Muscle layer of duodenum (tissue), 2 donors: ENCODE results near the gene ARHGEF4.

Experiments used
- H3K27ac ChIP-seq: one replicate; pipeline ENCODE4 v1.7.0; 2013; ENCODE audit warnings: mild to moderate bottlenecking, low read length
- H3K27me3 ChIP-seq: one replicate; pipeline ENCODE4 v1.7.0; 2013; ENCODE audit warnings: low read depth, mild to moderate bottlenecking, control low read depth, low read length
- H3K36me3 ChIP-seq, 2 donors: one replicate each; pipeline ENCODE4 v1.7.0; 2013; ENCODE audit warnings: low read length in 2 of 2, control low read depth in 1 of 2, mild to moderate bottlenecking in 1 of 2; ENCODE audit not compliant: insufficient read depth in 2 of 2, control insufficient read depth in 1 of 2
- H3K4me1 ChIP-seq, 2 donors: one replicate each; pipeline ENCODE4 v1.7.0; 2013; ENCODE audit warnings: low read length in 2 of 2, mild to moderate bottlenecking in 2 of 2, control low read depth in 1 of 2, moderate library complexity in 1 of 2; ENCODE audit not compliant: insufficient read depth in 2 of 2, control insufficient read depth in 1 of 2
- H3K4me3 ChIP-seq, 2 donors: one replicate each; pipeline ENCODE4 v1.7.0; 2013; ENCODE audit warnings: low read length in 2 of 2, low read depth in 1 of 2, mild to moderate bottlenecking in 1 of 2
- H3K9me3 ChIP-seq, 2 donors: one replicate each; pipeline ENCODE4 v1.7.0; 2013; ENCODE audit warnings: low read length in 2 of 2, control low read depth in 1 of 2, mild to moderate bottlenecking in 1 of 2; ENCODE audit not compliant: control insufficient read depth in 1 of 2
- donor health status: healthy.

The ARHGEF4 gene

GRCh38 chr2:130882111-130882690 lies 45.5 kb downstream of the ARHGEF4 start:
- no peaks in the 10 kb centered on the region for H3K4me1 ChIP-seq
- no peak overlapping the region for H3K27ac ChIP-seq
- H3K27me3 ChIP-seq = no peaks in the 10 kb centered on the region
- no peak overlapping the region for H3K4me3 ChIP-seq
- H3K9me3 ChIP-seq = no peaks in the 10 kb centered on the region
- H3K36me3 ChIP-seq = no peaks in the 10 kb centered on the region

- Histone ChIP-seq H3K27ac (no peak overlapping the region), H3K4me1 (no peaks in the 10 kb centered on the region), H3K36me3 (no peaks in the 10 kb centered on the region), H3K4me3 (no peak overlapping the region), H3K27me3 (no peaks in the 10 kb centered on the region), H3K9me3 (no peaks in the 10 kb centered on the region)
These were observed 46.3 kb downstream of the ARHGEF4 start for GRCh38 chr2:130882991-130883390.

- H3K4me1 ChIP-seq = no peaks in the 10 kb centered on the region
- H3K27ac ChIP-seq = no peak overlapping the region
- no peaks in the 10 kb centered on the region for H3K27me3 ChIP-seq
- no peaks in the 10 kb centered on the region for H3K9me3 ChIP-seq
- no peak overlapping the region for H3K4me3 ChIP-seq
- no peaks in the 10 kb centered on the region for H3K36me3 ChIP-seq
These were observed 46.8 kb downstream of the ARHGEF4 start for GRCh38 chr2:130883496-130883895.

- Histone ChIP-seq H3K27me3 (no peaks in the 10 kb centered on the region), H3K36me3 (no peaks in the 10 kb centered on the region), H3K27ac (no peak overlapping the region), H3K4me1 (no peaks in the 10 kb centered on the region), H3K4me3 (no peak overlapping the region), H3K9me3 (no peaks in the 10 kb centered on the region)
These were observed 47.3 kb downstream of the ARHGEF4 start for GRCh38 chr2:130884013-130884412.

- H3K27me3 ChIP-seq = no peaks in the 10 kb centered on the region
- H3K4me3 ChIP-seq = no peak overlapping the region
- no peaks in the 10 kb centered on the region for H3K36me3 ChIP-seq
- H3K9me3 ChIP-seq = no peaks in the 10 kb centered on the region
- H3K4me1 ChIP-seq = no peaks in the 10 kb centered on the region
- H3K27ac ChIP-seq = no peak overlapping the region
These were observed 47.8 kb downstream of the ARHGEF4 start for GRCh38 chr2:130884503-130884902.

GRCh38 chr2:130887643-130888042 lies 50.9 kb downstream of the ARHGEF4 start:
- Histone ChIP-seq H3K4me1 (no peaks in the 10 kb centered on the region), H3K27ac (no peak overlapping the region), H3K27me3 (no peaks in the 10 kb centered on the region), H3K4me3 (no peak overlapping the region), H3K9me3 (no peaks in the 10 kb centered on the region), H3K36me3 (no peaks in the 10 kb centered on the region)

GRCh38 chr2:130890941-130891669 lies 54.4 kb downstream of the ARHGEF4 start:
- no peaks in the 10 kb centered on the region for H3K4me1 ChIP-seq
- no peaks in the 10 kb centered on the region for H3K36me3 ChIP-seq
- no peaks in the 10 kb centered on the region for H3K9me3 ChIP-seq
- H3K27ac ChIP-seq = no peak overlapping the region
- H3K4me3 ChIP-seq = no peak overlapping the region
- no peaks in the 10 kb centered on the region for H3K27me3 ChIP-seq

- no peak overlapping the region for H3K27ac ChIP-seq
- H3K4me3 ChIP-seq = no peak overlapping the region
- H3K4me1 ChIP-seq = no peaks in the 10 kb centered on the region
- no peaks in the 10 kb centered on the region for H3K36me3 ChIP-seq
- H3K27me3 ChIP-seq = no peaks in the 10 kb centered on the region
- H3K9me3 ChIP-seq = no peaks in the 10 kb centered on the region
These were observed 55.3 kb downstream of the ARHGEF4 start for GRCh38 chr2:130891966-130892365.

- Histone ChIP-seq H3K4me3 (no peak overlapping the region), H3K4me1 (no peaks in the 10 kb centered on the region), H3K36me3 (no peaks in the 10 kb centered on the region), H3K27me3 (no peaks in the 10 kb centered on the region), H3K27ac (no peak overlapping the region), H3K9me3 (no peaks in the 10 kb centered on the region)
These were observed 56.4 kb downstream of the ARHGEF4 start for GRCh38 chr2:130892793-130893785.

GRCh38 chr2:130894326-130894942 lies 57.7 kb downstream of the ARHGEF4 start:
- no peak overlapping the region for H3K27ac ChIP-seq
- H3K9me3 ChIP-seq = no peaks in the 10 kb centered on the region
- no peak overlapping the region for H3K4me3 ChIP-seq
- no peaks in the 10 kb centered on the region for H3K4me1 ChIP-seq
- no peaks in the 10 kb centered on the region for H3K36me3 ChIP-seq
- H3K27me3 ChIP-seq = no peaks in the 10 kb centered on the region

- H3K27ac ChIP-seq = no peak overlapping the region
- H3K9me3 ChIP-seq = no peaks in the 10 kb centered on the region
- no peaks in the 10 kb centered on the region for H3K27me3 ChIP-seq
These were observed 60.1 kb downstream of the ARHGEF4 start for GRCh38 chr2:130896813-130897212.

More at GRCh38 chr2:130896813-130897212, 60.1 kb downstream of the ARHGEF4 start:
- H3K36me3 ChIP-seq = no peaks in the 10 kb centered on the region
- no peaks in the 10 kb centered on the region for H3K4me1 ChIP-seq
- H3K4me3 ChIP-seq = no peak overlapping the region
